ENCODE results near the gene L1CAM. TPM values are rescaled to one million over a fixed set of nuclear protein-coding genes. Genes with fewer than 3 reads are reported as not detected.
A peak's percentile ranks its signal among the peaks of the same experiment; 100 is the strongest.

The L1CAM gene
- total and polyA plus RNA-seq, 2 of the 8 experiments (the other 6 are each of a cell fraction or from before 2014, with no cell fraction given) = 11.0 to 43.0 TPM

DNA sequence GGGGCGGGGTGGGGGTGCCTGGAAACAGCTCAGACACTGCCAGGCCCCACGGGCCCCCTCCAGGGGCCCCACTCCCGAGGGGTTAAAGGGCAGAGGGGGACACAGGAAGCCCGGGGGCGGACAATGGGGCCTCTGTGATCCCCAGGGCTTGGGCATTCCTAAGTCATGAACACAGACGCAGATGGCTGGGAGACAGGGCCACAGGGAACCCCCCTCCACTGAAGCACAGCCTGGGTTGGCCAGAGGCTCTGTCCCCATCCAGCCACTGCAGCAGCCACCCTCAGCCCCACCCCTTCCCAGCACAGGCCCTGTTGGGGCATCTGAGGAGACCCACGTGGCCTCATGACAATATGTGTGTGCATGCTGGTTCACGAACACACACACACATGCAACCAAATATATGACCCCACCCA, 3.9 kb downstream of the L1CAM start:
- Histone ChIP-seq H3K36me3 (ENCODE audit: control insufficient read depth in 2 of 4, insufficient read depth in 4 of 4, low read length in 3 of 4) (no peaks in the 10 kb centered on the region), H3K14ac (ENCODE audit: insufficient read length) (no peak overlapping the region), H3K4ac (replicated peaks; ENCODE audit: insufficient read length, low read depth, low read length) (no peak overlapping the region), H2BK15ac (ENCODE audit: low read length) (no peak overlapping the region), H3K79me2 (ENCODE audit: control insufficient read depth in 1 of 2, insufficient read depth in 2 of 2, low read length in 2 of 2) (no peaks in the 10 kb centered on the region; a peak in 1 of 4 replicates), H2BK20ac (ENCODE audit: low read length) (no peak overlapping the region), H4K5ac (ENCODE audit: insufficient read length, low read depth, low read length) (no peak overlapping the region), H2AFZ (ENCODE audit: low read length) (no peak overlapping the region), H3K9me3 (ENCODE audit: insufficient read depth in 2 of 2, low read depth in 1 of 2, low read length in 1 of 2) (no peaks in the 10 kb centered on the region), H3K23ac (ENCODE audit: insufficient read length) (no peak overlapping the region), H4K8ac (ENCODE audit: extremely low read depth, insufficient read depth, low read length) (no peak overlapping the region), H3K18ac (ENCODE audit: extremely low read depth, low read length) (no peak overlapping the region), H3K4me3 (ENCODE audit: extremely low read depth in 1 of 4, insufficient read depth in 2 of 4, low read depth in 3 of 4, low read length in 4 of 4) (no peak overlapping the region), H3K79me1 (ENCODE audit: low read depth, low read length) (no peaks in the 10 kb centered on the region), H3K4me2 (ENCODE audit: insufficient read depth in 1 of 2, low read depth in 2 of 2, low read length in 2 of 2) (no peak overlapping the region), H3K9ac (replicated peaks in 1 of 4; ENCODE audit: extremely low read depth in 1 of 4, low read depth in 3 of 4, low read length in 3 of 4) (no peak overlapping the region), H3K4me1 (replicated peaks in 1 of 4; ENCODE audit: control insufficient read depth in 3 of 4, insufficient read depth in 4 of 4, low read length in 3 of 4) (peaks cover 4 to 52% (median 34%) of the 10 kb centered on the region in 4 experiments), H2BK5ac (ENCODE audit: low read depth, low read length) (no peak overlapping the region), H4K20me1 (replicated peaks in 1 of 2; ENCODE audit: control insufficient read depth in 1 of 2, insufficient read depth in 2 of 2, low read length in 2 of 2) (peaks cover 0 to 4% of the 10 kb centered on the region in 2 experiments), H4K91ac (replicated peaks; ENCODE audit: insufficient read length, low read length) (no peak overlapping the region), H3K27me3 (replicated peaks in 1 of 4; ENCODE audit: control insufficient read depth in 3 of 4, extremely low read depth in 1 of 4, insufficient read depth in 3 of 4, low read length in 3 of 4) (peaks cover 0 to 8% (median 0%) of the 10 kb centered on the region in 4 experiments; a peak in 2 of 7 replicates), H3K23me2 (ENCODE audit: low read depth, low read length) (peaks cover 8% of the 10 kb centered on the region; the same call in 1 of the 2 replicates), H3K56ac (replicated peaks; ENCODE audit: insufficient read length, low read depth, low read length) (no peak overlapping the region), H2BK120ac (replicated peaks; ENCODE audit: low read depth, low read length) (peak overlapping the region; percentile 10), H2BK12ac (ENCODE audit: low read depth, low read length) (no peak overlapping the region), H2AK5ac (ENCODE audit: low read depth, low read length) (no peak overlapping the region), H3K27ac (ENCODE audit: low read depth, low read length) (no peak overlapping the region)
- CTCF ChIA-PET (ENCODE audit: partially characterized antibody) = interaction anchor here (0.8 kb wide), 1 partner anchor 116 kb away, joined by 3 read pairs; no protein-coding TSS in a partner anchor
- TF ChIP-seq SP1 (IDR thresholded peaks at IDR 0.05; ENCODE audit: low read depth, low read length) (no peak), TAF1 (IDR thresholded peaks at IDR 0.05; ENCODE audit: low read depth, low read length) (no peak), EP300 (IDR thresholded peaks at IDR 0.05; ENCODE audit: borderline replicate concordance in 1 of 2, low read depth in 2 of 2, low read length in 2 of 2) (no peak), BRCA1 (IDR thresholded peaks at IDR 0.05; ENCODE audit: low read depth, low read length) (no peak), NRF1 (IDR thresholded peaks at IDR 0.05; ENCODE audit: low read depth, low read length) (no peak), RFX5 (IDR thresholded peaks at IDR 0.05; ENCODE audit: borderline replicate concordance, low read depth, low read length) (no peak), JUND (IDR thresholded peaks at IDR 0.05; ENCODE audit: low read length) (no peak), ZNF274 (IDR thresholded peaks at IDR 0.05; ENCODE audit: borderline replicate concordance, extremely low read depth, low read length) (no peak), JUN (IDR thresholded peaks at IDR 0.05; ENCODE audit: low read depth, low read length) (no peak), CBX5 (IDR thresholded peaks at IDR 0.05; ENCODE audit: low read depth, low read length) (no peak), MAFK (IDR thresholded peaks at IDR 0.05; ENCODE audit: low read depth, low read length) (no peak)
- TF ChIP-seq, protein P1, sequence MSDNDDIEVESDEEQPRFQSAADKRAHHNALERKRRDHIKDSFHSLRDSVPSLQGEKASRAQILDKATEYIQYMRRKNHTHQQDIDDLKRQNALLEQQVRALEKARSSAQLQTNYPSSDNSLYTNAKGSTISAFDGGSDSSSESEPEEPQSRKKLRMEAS (IDR thresholded peaks at IDR 0.05) = no peak
- TF ChIP-seq, protein P2, sequence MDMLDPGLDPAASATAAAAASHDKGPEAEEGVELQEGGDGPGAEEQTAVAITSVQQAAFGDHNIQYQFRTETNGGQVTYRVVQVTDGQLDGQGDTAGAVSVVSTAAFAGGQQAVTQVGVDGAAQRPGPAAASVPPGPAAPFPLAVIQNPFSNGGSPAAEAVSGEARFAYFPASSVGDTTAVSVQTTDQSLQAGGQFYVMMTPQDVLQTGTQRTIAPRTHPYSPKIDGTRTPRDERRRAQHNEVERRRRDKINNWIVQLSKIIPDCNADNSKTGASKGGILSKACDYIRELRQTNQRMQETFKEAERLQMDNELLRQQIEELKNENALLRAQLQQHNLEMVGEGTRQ (IDR thresholded peaks at IDR 0.05; ENCODE audit: low read length) = no peak
- POLR2A ChIA-PET (ENCODE audit: partially characterized antibody) = interaction anchor here (1.0 to 1.2 kb wide), 4 partner anchors 10 to 78 kb away, joined by 3 read pairs; no protein-coding TSS in a partner anchor
- WGBS, 2 experiments (ENCODE audit: extremely low coverage in 1 of 2, insufficient coverage in 1 of 2, insufficient read length in 1 of 2, insufficient replicate concordance in 2 of 2, low coverage in 1 of 2, low lambda C conversion rate in 2 of 2, missing lambda C conversion rate in 1 of 2) = 83% methylated on average over 1 of the region's 8 CpGs; no CpG with 5 or more reads in 1 of the 2 experiments
- DNase-seq (ENCODE audit: low read depth in 1 of 2, low spot score in 2 of 2) (no peak), FAIRE-seq (no peak)
